ENCODE measurements around the gene OLFM1. TPM values are rescaled to one million over a fixed set of nuclear protein-coding genes. Genes with fewer than 3 reads are reported as not detected.
"Not testable (repeated sequence)": the region's sequence is repeated elsewhere in the genome, so short reads cannot be mapped to it uniquely, and the experiment has no call there.

OLFM1 gene
- polyA plus RNA-seq, 4 donors, result 3.8 to 7.3 (median 5.0) TPM

- DNase-seq (ENCODE audit: low read depth in 4 of 4, low spot score in 3 of 4), result no peak
Measured at GRCh38 chr9:135147474-135147805, 60.0 kb downstream of the OLFM1 start.

GRCh38 chr9:135147938-135148337 lies 60.5 kb downstream of the OLFM1 start:
- no peak for DNase-seq (ENCODE audit: low read depth in 4 of 4, low spot score in 3 of 4)

- no peak for DNase-seq (ENCODE audit: low read depth in 4 of 4, low spot score in 3 of 4)
Measured at GRCh38 chr9:135148386-135148785, 60.9 kb downstream of the OLFM1 start.

- not testable (repeated sequence) for DNase-seq (ENCODE audit: low read depth in 4 of 4, low spot score in 3 of 4)
Measured at GRCh38 chr9:135149901-135150300, 62.4 kb downstream of the OLFM1 start.

GRCh38 chr9:135150981-135151380 lies 63.5 kb downstream of the OLFM1 start:
- DNase-seq (ENCODE audit: low read depth in 4 of 4, low spot score in 3 of 4), result no peak

GRCh38 chr9:135151757-135152613 lies 64.5 kb downstream of the OLFM1 start:
- DNase-seq (ENCODE audit: low read depth in 4 of 4, low spot score in 3 of 4), result no peak

- DNase-seq (ENCODE audit: low read depth in 4 of 4, low spot score in 3 of 4), result no peak
Measured at GRCh38 chr9:135152614-135153334, 65.3 kb downstream of the OLFM1 start.

GRCh38 chr9:135154050-135154615 lies 66.7 kb downstream of the OLFM1 start:
- no peak for DNase-seq (ENCODE audit: low read depth in 4 of 4, low spot score in 3 of 4)

GRCh38 chr9:135155396-135155795 lies 67.9 kb downstream of the OLFM1 start:
- DNase-seq (ENCODE audit: low read depth in 4 of 4, low spot score in 3 of 4), result no peak

GRCh38 chr9:135156525-135157510 lies 69.3 kb downstream of the OLFM1 start:
- peak; percentile 67 to 78 (median 76) for DNase-seq (ENCODE audit: low read depth in 4 of 4, low spot score in 3 of 4)

- no peak for DNase-seq (ENCODE audit: low read depth in 4 of 4, low spot score in 3 of 4)
Measured at GRCh38 chr9:135157856-135158563, 70.5 kb downstream of the OLFM1 start.

GRCh38 chr9:135158564-135158937 lies 71.1 kb downstream of the OLFM1 start:
- DNase-seq (ENCODE audit: low read depth in 4 of 4, low spot score in 3 of 4), result no peak

GRCh38 chr9:135159801-135160200 lies 72.3 kb downstream of the OLFM1 start:
- no peak for DNase-seq (ENCODE audit: low read depth in 4 of 4, low spot score in 3 of 4)

GRCh38 chr9:135160862-135161261 lies 73.4 kb downstream of the OLFM1 start:
- DNase-seq (ENCODE audit: low read depth in 4 of 4, low spot score in 3 of 4), result no peak

GRCh38 chr9:135162599-135162998 lies 75.1 kb downstream of the OLFM1 start:
- not testable (repeated sequence) for DNase-seq (ENCODE audit: low read depth in 4 of 4, low spot score in 3 of 4)

GRCh38 chr9:135163023-135163780 lies 75.7 kb downstream of the OLFM1 start:
- no peak for DNase-seq (ENCODE audit: low read depth in 4 of 4, low spot score in 3 of 4)

GRCh38 chr9:135164036-135164435 lies 76.6 kb downstream of the OLFM1 start:
- DNase-seq (ENCODE audit: low read depth in 4 of 4, low spot score in 3 of 4), result no peak

GRCh38 chr9:135165003-135165711 lies 77.7 kb downstream of the OLFM1 start:
- DNase-seq (ENCODE audit: low read depth in 4 of 4, low spot score in 3 of 4), result no peak

All from right renal pelvis (tissue), 4 donors.